GM03348 (cell line): ENCODE results near the gene NAP1L4.

ENCODE experiments used
- DNase-seq: peaks from one replicate; pipeline ENCODE4 v3.0.0; 2012; ENCODE audit warnings: low spot score

The NAP1L4 gene

GRCh38 chr11:2934611-2935239, 57.4 kb downstream of the NAP1L4 start:
- no peak for DNase-seq

- DNase-seq: no peak
Observed at GRCh38 chr11:2934021-2934550, 58.0 kb downstream of the NAP1L4 start.

GRCh38 chr11:2933375-2934020, 58.6 kb downstream of the NAP1L4 start:
- peak; percentile 88 for DNase-seq

- no peak for DNase-seq
Observed at GRCh38 chr11:2932850-2933251, 59.3 kb downstream of the NAP1L4 start.

DNA sequence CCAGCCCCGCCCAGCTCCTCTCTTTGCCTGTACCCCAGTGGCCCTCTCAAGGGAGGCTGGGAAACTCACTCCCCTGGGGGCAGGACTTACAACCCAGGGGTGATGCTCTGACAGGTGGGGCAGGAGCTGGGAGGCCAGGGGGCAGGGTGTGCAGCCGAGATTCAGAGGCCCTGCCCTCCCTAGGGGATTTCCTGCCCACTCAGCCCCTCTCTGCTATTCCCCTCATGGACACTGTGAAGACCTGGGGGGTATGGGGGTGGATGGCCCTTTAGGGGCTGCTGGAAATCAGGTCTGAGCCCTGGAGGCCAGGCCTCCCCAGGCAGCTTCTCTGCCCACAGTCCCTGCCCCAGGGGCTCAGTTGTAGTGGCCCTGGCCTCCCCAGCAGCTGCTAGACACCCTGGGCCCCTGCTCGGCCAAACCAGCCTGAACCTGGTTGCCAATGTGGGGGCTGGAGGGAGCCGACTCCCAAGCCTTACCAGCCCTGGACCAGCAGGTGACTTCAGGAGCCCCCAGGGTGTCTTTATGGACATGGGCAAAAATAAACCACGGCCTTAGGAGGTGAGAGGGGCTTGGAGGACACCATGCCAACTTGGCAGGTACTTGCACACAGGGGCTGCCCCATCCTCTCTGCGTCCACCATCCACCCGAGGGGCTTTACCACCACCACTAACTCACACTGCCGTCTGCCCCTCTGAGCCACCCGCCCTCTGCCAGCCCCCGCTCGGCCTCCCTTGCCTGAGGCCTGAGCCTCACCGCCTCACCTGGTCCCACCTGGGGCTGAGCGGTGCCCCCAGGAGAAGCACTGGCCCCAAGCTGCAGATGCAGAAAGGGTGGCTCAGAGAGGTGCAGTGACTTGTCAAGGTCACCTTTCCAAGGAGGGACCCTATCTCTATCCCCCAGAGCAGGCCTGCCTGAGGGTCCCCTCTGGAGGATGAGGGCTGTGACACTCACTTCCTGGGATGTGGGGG, 60.1 kb downstream of the NAP1L4 start:
- DNase-seq: no peak

DNA sequence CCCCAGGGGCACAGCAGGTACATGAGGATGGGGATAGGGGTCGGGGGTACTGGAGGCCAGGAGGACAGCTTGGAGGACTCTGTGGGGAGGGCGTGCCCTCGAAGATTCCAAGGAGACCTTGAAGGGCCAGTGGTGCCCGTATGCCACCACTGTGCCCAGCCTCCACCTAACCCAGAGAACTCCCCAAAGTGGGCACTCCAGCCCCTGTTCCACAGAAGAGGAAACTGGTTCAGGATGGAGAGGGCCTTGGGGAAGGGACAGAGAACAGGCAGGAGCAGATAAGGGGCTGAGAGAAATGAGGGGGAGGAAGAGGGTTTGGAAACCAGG, 60.7 kb downstream of the NAP1L4 start:
- no peak for DNase-seq

- peak; percentile 69 for DNase-seq
Observed at GRCh38 chr11:2930704-2931419, 61.3 kb downstream of the NAP1L4 start.

GRCh38 chr11:2929950-2930703, 62.0 kb downstream of the NAP1L4 start:
- DNase-seq: peak; percentile 69

DNA sequence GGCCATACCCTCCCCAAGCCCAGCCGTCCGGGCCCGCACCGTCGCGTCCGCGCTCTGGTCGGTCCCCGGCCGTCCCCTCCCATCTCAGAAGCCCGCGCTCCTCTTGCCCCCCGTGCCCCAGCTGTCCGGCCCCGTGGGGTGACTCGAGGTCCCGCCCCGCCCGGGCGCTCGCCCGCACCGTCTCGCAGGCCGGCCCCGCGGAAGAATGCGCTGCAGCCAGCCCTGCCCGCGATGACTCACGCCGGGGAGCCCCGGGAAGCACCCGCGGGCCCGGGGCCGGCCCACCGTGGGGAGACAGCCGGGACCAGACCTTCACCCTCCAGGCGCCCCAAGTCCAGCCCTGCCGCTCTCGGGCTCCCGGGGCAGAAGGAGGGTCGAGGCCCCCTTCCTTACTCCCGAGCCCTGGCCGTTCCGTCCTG, 62.6 kb downstream of the NAP1L4 start:
- DNase-seq: peak; percentile 94

DNA sequence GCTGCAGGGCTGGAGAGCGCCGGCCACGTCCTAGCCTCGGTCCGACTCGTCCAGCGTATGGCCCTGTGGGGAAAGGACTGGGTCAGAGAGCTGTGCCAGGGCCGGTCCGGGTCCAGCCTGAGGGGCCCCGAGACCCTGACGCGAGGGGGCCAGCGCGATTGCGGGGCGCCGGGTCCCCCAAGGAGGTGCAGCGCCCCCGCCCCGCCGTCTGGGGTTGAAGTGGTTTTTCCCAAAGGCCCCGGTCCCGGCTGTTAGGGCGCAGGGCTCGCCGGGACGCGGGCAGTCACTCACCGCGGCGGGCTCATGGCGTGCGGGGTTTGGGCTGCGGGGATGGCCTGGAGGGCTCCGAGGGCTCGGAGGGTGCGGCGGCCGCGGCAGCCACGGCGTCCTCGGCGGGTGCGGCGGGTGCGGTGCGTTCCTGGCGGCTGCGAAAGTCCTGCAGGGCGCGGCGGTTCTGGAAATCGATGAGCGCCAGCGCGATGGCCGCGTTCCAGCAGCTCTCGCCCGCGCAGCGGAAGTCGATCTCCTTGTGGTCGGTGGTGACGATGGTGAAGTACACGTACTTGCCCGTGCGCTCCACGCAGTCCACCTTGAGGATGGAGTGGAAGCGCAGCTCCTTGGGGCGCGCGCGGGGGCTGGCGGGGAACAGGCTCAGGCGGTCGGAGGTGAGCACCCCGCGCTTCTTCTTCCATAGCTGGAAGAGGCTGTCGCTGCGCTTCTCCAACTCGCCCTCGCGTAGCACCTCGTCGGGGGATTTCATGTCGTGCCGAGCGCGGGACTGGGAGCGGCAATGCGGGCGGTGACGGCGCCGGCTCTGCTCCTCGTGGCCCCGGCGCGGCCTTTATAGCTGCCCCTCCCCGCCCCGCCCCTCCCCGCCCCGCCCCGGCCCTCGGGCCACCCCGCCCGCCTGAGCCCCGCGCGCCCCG, 63.3 kb downstream of the NAP1L4 start, which contains the start of gene PHLDA2:
TSS of gene PHLDA2 (minus strand) at position 816 of the 926 bp plus-strand sequence. CDS start at position 760, 56 bp downstream.
- DNase-seq: peak; percentile 88

DNA sequence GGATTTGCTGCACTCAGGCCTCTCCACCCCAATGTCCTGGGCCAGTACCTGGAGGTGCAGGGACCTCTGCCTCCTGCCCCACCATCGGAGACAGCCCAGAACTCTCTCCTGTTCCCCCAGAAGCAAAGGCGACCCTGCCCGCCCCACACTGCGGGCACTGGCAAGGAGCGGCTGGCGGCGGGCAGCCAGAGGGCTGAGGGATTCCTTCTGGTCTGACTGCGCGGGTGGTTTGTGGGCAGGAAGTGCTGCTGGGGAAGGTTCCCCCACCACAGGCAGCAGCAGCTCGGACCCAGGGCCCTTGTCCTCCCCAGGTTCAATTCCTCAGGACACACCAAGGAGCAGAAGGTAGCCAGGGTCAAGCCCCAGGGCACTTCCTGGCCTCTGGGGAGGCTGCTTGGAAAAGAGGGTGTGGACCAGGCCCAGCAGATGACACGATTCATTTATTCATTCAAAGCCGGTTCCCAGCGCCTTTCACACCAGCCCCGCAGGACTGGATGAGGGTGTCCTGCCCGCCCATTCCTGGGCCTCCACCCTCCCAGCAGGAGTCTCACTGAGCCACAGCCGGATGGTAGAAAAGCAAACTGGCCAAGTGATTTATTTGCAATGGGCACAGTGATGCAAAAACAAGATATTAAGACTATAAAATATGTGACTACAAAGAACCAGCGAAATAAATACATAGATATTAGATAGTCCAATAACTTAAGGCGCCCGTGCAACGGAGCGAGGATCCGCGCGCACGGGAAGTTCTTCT, 64.1 kb downstream of the NAP1L4 start:
- DNase-seq: peak; percentile 60

GRCh38 chr11:2927121-2927800, 64.9 kb downstream of the NAP1L4 start:
- DNase-seq: no peak

GRCh38 chr11:2926611-2927051, 65.5 kb downstream of the NAP1L4 start:
- DNase-seq: no peak

- no peak for DNase-seq
Observed at GRCh38 chr11:2924821-2925675, 67.1 kb downstream of the NAP1L4 start.

- no peak for DNase-seq
Observed at GRCh38 chr11:2924381-2924780, 67.7 kb downstream of the NAP1L4 start.

GRCh38 chr11:2923446-2924375, 68.4 kb downstream of the NAP1L4 start:
- DNase-seq: no peak
